ENCODE results near the gene PCBP2. TPM values are rescaled to one million over a fixed set of nuclear protein-coding genes. Genes with fewer than 3 reads are reported as not detected.

The PCBP2 gene
- total and polyA plus RNA-seq, 4 donors = 363 to 697 (median 557) TPM

- Histone ChIP-seq H3K9ac (ENCODE audit: insufficient read depth in 1 of 2, low read length in 2 of 2) (no peak overlapping the region), H3K9me3 (ENCODE audit: control insufficient read depth in 4 of 4, insufficient read depth in 3 of 4, low read length in 3 of 4) (no peaks in the 10 kb centered on the region), H3K27ac (ENCODE audit: low read depth in 1 of 2, low read length in 1 of 2) (peak overlapping the region in 1 of 2 donors; percentile 66), H3K36me3 (ENCODE audit: control insufficient read depth in 4 of 4, insufficient read depth in 4 of 4, low read length in 4 of 4) (peaks cover 0 to 3% (median 0%) of the 10 kb centered on the region in 4 donors), H3K27me3 (ENCODE audit: control insufficient read depth in 3 of 3, insufficient read depth in 3 of 3, low read length in 2 of 3) (no peaks in the 10 kb centered on the region), H3K4me3 (no peak overlapping the region), H3K4me1 (ENCODE audit: control insufficient read depth in 5 of 5, insufficient read depth in 5 of 5, low read length in 5 of 5) (peaks cover 5 to 56% (median 26%) of the 10 kb centered on the region in 5 donors)
- WGBS, 2 donors = 92 to 95% methylated on average over 3 of the region's 3 CpGs
- DNase-seq = no peak
- no peak for ATAC-seq (ENCODE audit: insufficient read depth, low FRiP score)
- TF ChIP-seq CTCF (IDR thresholded peaks at IDR 0.05; ENCODE audit: control extremely low read depth, extremely low read depth) = no peak
Measured at GRCh38 chr12:53497461-53497860, 45.6 kb downstream of the PCBP2 start.

GRCh38 chr12:53498235-53498630, 46.3 kb downstream of the PCBP2 start:
- H3K4me3 ChIP-seq = no peak overlapping the region
- WGBS, 2 donors = 88% methylated on average over 2 of the region's 2 CpGs
- no peak for DNase-seq
- H3K9ac ChIP-seq (ENCODE audit: insufficient read depth in 1 of 2, low read length in 2 of 2) = no peak overlapping the region
- ATAC-seq (ENCODE audit: insufficient read depth, low FRiP score) = no peak
- peaks cover 0 to 3% (median 0%) of the 10 kb centered on the region in 4 donors for H3K36me3 ChIP-seq (ENCODE audit: control insufficient read depth in 4 of 4, insufficient read depth in 4 of 4, low read length in 4 of 4)
- no peaks in the 10 kb centered on the region for H3K27me3 ChIP-seq (ENCODE audit: control insufficient read depth in 3 of 3, insufficient read depth in 3 of 3, low read length in 2 of 3)
- no peak for TF ChIP-seq CTCF (IDR thresholded peaks at IDR 0.05; ENCODE audit: control extremely low read depth, extremely low read depth)
- no peaks in the 10 kb centered on the region for H3K9me3 ChIP-seq (ENCODE audit: control insufficient read depth in 4 of 4, insufficient read depth in 3 of 4, low read length in 3 of 4)
- H3K4me1 ChIP-seq (ENCODE audit: control insufficient read depth in 5 of 5, insufficient read depth in 5 of 5, low read length in 5 of 5) = peaks cover 5 to 63% (median 30%) of the 10 kb centered on the region in 5 donors
- peak overlapping the region in 1 of 2 donors; percentile 34 for H3K27ac ChIP-seq (ENCODE audit: low read depth in 1 of 2, low read length in 1 of 2)

- peak within 1 kb of the TSS; percentile 97 to 99 for H3K27ac ChIP-seq (ENCODE audit: low read depth in 1 of 2, low read length in 1 of 2)
- peaks cover 0 to 5% (median 1%) of the 10 kb centered on the region in 4 donors for H3K36me3 ChIP-seq (ENCODE audit: control insufficient read depth in 4 of 4, insufficient read depth in 4 of 4, low read length in 4 of 4)
- 0 to 1% methylated on average over 43 to 51 of the region's 51 CpGs for WGBS, 2 donors
- H3K9ac ChIP-seq (ENCODE audit: insufficient read depth in 1 of 2, low read length in 2 of 2) = peak within 1 kb of the TSS; percentile 88 to 98
- H3K4me1 ChIP-seq (ENCODE audit: control insufficient read depth in 5 of 5, insufficient read depth in 5 of 5, low read length in 5 of 5) = peaks cover 5 to 56% (median 24%) of the 10 kb centered on the region in 5 donors
- no peak for TF ChIP-seq CTCF (IDR thresholded peaks at IDR 0.05; ENCODE audit: control extremely low read depth, extremely low read depth)
- no peaks in the 10 kb centered on the region for H3K27me3 ChIP-seq (ENCODE audit: control insufficient read depth in 3 of 3, insufficient read depth in 3 of 3, low read length in 2 of 3)
- no peaks in the 10 kb centered on the region for H3K9me3 ChIP-seq (ENCODE audit: control insufficient read depth in 4 of 4, insufficient read depth in 3 of 4, low read length in 3 of 4)
- DNase-seq (peak; percentile 71 to 81 (median 78)), ATAC-seq (ENCODE audit: insufficient read depth, low FRiP score) (no peak)
- H3K4me3 ChIP-seq = peak within 1 kb of the TSS; percentile 55
Measured at GRCh38 chr12:53499266-53500141, 47.6 kb downstream of the PCBP2 start, which contains the start of gene MAP3K12. Gene MAP3K12, minus strand, starts transcription at chr12:53499458. Its CDS starts 12,067 bp downstream, at chr12:53487391.

Measured in lung (tissue), 12 donors.